Brain microvascular endothelial cell (primary cell): ENCODE results near the gene CEP126.

Experiments used
- DNase-seq: peaks from one replicate; pipeline ENCODE4 v3.0.0-alpha.2; 2020
- H3K27ac ChIP-seq: fragments of 250-450 bp; sonication (Bioruptor Pico); 2 replicates; pipeline ENCODE4 v1.5.1; 2020; ENCODE audit warnings: mild to moderate bottlenecking, moderate library complexity
- H3K27me3 ChIP-seq: fragments of 250-450 bp; sonication (Bioruptor Pico); replicated peaks from 2 replicates; pipeline ENCODE4 v1.5.1; 2020; ENCODE audit warnings: mild to moderate bottlenecking
- H3K36me3 ChIP-seq: fragments of 250-450 bp; sonication (Bioruptor Pico); replicated peaks from 2 replicates; pipeline ENCODE4 v1.5.1; 2020; ENCODE audit warnings: mild to moderate bottlenecking
- H3K4me3 ChIP-seq: 2 replicates; pipeline ENCODE4 v1.5.1; 2011; ENCODE audit warnings: low read depth, mild to moderate bottlenecking, control low read depth, low read length, moderate library complexity
- in situ Hi-C: cut with HindIII; loops from 2 replicates; pipeline ENCODE4 v1.10.0; 2017; ENCODE audit warnings: low sequenced_read_pairs, low pct_ligation_motif_present
- TF ChIP-seq, protein P1 (sequence below): IDR thresholded peaks from 2 replicates; pipeline ENCODE4 v1.5.1; 2011; ENCODE audit warnings: low read depth, mild to moderate bottlenecking, moderate library complexity, low read length, control low read depth, inconsistent platforms; ENCODE audit errors: missing control alignments

Gene CEP126

DNA sequence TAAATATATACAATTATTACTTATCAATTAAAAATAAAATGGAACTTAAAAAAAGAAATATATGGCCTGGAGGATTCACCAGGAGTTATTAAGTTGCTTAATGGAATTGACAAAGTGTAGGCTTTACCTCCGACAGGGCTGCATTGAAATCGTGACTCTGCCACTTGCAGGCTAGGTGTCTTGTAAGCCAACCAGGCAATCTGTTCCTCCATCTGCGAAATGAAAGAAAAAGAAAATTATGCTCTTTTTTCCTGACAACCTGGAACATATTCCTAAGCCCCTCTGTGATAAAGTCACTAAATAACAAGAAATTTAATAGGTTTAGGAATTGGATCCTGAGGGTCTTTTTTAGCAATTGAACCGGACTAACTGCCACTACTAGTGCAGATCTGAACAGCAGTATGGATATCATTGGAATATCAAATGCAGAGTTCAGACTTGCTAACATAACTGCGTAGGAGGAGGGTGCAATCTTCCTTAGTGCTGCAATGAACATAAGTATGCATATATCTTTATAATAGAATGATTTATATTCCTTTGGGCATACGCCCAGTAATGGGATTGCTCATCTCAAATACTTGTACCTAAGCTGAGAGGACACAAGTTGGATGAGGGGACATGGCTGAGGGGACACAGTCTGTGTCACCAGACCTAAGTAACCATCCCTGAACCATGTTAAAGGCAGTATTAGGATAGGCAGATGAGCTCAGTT is 42.5 kb upstream of the CEP126 start:
- DNase-seq = no peak
- Histone ChIP-seq H3K36me3 (no peaks in the 10 kb centered on the region), H3K27ac (no peak overlapping the region), H3K27me3 (no peaks in the 10 kb centered on the region), H3K4me3 (no peak overlapping the region)
- TF ChIP-seq, protein P1, sequence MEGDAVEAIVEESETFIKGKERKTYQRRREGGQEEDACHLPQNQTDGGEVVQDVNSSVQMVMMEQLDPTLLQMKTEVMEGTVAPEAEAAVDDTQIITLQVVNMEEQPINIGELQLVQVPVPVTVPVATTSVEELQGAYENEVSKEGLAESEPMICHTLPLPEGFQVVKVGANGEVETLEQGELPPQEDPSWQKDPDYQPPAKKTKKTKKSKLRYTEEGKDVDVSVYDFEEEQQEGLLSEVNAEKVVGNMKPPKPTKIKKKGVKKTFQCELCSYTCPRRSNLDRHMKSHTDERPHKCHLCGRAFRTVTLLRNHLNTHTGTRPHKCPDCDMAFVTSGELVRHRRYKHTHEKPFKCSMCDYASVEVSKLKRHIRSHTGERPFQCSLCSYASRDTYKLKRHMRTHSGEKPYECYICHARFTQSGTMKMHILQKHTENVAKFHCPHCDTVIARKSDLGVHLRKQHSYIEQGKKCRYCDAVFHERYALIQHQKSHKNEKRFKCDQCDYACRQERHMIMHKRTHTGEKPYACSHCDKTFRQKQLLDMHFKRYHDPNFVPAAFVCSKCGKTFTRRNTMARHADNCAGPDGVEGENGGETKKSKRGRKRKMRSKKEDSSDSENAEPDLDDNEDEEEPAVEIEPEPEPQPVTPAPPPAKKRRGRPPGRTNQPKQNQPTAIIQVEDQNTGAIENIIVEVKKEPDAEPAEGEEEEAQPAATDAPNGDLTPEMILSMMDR = no peak
- in situ Hi-C loops = no loop called here

DNA sequence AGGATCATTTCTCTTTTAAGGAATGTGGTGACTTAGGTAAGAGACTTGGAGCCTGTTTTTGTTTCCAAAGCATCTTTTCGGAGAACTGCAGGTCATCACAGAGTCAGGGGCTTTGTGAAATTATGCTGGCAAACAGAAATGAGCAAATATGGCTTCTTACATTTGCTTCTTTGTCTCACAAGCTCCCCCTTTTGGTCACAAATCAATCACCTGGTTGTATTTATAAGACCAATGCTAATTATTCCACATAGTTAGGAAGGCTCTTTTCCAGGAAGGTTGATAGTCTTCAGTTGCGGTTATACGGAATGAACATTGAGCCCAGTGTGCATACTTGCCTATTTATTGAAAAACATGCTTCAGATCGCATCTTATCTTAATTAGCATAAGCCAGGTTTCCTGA is 34.6 kb upstream of the CEP126 start:
- Histone ChIP-seq H3K4me3 (no peak overlapping the region), H3K36me3 (no peaks in the 10 kb centered on the region), H3K27ac (no peak overlapping the region), H3K27me3 (no peaks in the 10 kb centered on the region)
- DNase-seq = peak; percentile 49
- TF ChIP-seq, protein P1 = peak; percentile 68
- in situ Hi-C loops = no loop called here

DNA sequence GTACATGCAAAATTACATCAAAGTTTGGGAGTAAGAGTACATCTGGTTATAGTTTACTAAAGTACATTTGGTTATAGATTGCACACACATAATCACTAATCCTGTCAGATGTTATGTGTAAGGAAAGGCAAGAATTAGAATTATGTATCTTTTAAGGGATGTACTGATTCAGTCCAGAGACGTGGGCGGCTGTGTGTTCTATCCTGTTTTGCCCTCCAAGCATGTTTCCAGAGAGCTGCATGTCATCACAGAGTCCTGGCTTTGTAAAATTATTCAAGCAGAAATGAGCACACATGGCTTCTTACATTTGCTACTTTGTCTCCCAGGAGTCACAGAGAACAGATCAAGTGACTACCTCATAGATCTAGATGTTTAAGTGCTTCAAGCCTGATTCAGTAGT is 33.2 kb upstream of the CEP126 start:
- DNase-seq = no peak
- Histone ChIP-seq H3K27ac (no peak overlapping the region), H3K27me3 (no peaks in the 10 kb centered on the region), H3K4me3 (no peak overlapping the region), H3K36me3 (no peaks in the 10 kb centered on the region)
- in situ Hi-C loops = no loop called here
- TF ChIP-seq, protein P1 = no peak

DNA sequence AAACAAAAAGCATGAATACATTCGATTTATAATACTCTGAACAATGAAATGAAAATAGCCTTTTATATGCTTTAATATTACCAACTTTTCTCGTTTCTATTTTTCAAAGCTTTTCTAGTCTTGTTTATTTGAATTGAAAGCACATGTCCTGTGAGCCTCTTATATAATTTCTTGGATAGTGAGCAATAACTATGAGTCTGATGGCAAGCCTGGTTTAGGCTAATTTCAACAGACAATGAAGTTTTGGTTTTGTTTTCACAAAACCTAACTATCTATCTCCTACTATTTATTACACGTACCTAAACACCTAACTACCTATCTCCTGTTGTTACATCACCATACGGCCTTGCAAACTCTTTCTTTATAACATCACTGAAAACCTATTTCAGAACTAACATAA is 29.2 kb upstream of the CEP126 start:
- H3K4me3 ChIP-seq = no peak overlapping the region
- no peaks in the 10 kb centered on the region for H3K36me3 ChIP-seq
- TF ChIP-seq, protein P1 = no peak
- no peak for DNase-seq
- no peak overlapping the region for H3K27ac ChIP-seq
- in situ Hi-C loops = no loop called here
- H3K27me3 ChIP-seq = no peaks in the 10 kb centered on the region

DNA sequence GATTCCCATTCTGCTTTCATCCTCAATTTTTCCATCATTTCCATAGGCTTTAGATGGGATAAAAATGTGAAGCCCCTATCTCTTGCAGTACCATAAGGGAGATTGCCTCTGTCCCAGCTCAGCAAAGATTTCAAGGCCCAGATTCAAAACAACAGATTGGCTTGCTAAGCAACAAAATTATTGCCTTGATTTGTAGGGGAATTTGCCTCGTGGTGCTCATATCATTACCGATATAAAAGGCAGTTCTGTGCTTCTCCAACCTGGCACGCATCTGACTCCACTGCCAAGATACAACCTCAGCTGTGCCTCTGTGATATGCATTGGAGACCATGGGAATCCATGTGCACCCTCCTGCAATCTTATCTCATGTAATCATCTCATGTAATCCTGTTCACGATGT is 25.0 kb upstream of the CEP126 start:
- Histone ChIP-seq H3K4me3 (no peak overlapping the region), H3K27ac (no peak overlapping the region), H3K36me3 (no peaks in the 10 kb centered on the region), H3K27me3 (no peaks in the 10 kb centered on the region)
- in situ Hi-C loops = no loop called here
- DNase-seq = no peak
- TF ChIP-seq, protein P1 = no peak

DNA sequence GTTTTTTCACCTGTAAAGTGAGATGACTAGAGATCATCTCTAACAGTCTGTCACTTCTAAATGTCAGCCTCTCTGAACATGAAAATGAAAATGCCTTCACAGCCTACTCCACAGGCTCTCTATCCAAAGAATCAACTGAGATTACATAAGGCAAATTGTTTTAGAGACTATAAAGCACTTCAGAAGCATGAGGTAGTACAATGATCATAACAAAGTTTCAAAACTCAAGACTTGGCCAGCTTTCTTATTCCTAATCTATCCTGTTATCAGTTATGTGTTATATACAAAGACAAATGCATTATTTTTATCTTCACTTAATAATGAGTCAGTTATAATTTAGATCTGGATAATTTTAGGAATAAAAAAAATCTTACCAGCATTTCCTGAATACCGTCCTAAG is 20.3 kb upstream of the CEP126 start:
- TF ChIP-seq, protein P1 = no peak
- no peak for DNase-seq
- no peaks in the 10 kb centered on the region for H3K27me3 ChIP-seq
- no peaks in the 10 kb centered on the region for H3K36me3 ChIP-seq
- in situ Hi-C loops = no loop called here
- H3K4me3 ChIP-seq = no peak overlapping the region
- H3K27ac ChIP-seq = no peak overlapping the region
